Colonic mucosa (tissue), 4 donors: ENCODE measurements around the gene SMAP1. TPM values are rescaled to one million over a fixed set of nuclear protein-coding genes. Genes with fewer than 3 reads are reported as not detected.

ENCODE experiments used
- DNase-seq: peaks from one replicate; pipeline ENCODE4 v3.0.0-alpha.2; 2020
- H3K27ac ChIP-seq: fragments of 200-600 bp; one replicate; pipeline ENCODE4 v1.8.0; 2021
- H3K27me3 ChIP-seq: fragments of 200-600 bp; one replicate; pipeline ENCODE4 v1.8.0; 2021
- H3K36me3 ChIP-seq: fragments of 200-600 bp; one replicate; pipeline ENCODE4 v1.8.0; 2021
- H3K4me1 ChIP-seq: fragments of 200-600 bp; one replicate; pipeline ENCODE4 v1.8.0; 2021; ENCODE audit warnings: mild to moderate bottlenecking
- H3K4me3 ChIP-seq: fragments of 200-600 bp; one replicate; pipeline ENCODE4 v1.8.0; 2021
- H3K9ac ChIP-seq, 2 donors: one replicate each; pipeline ENCODE4 v1.7.0; 2013; ENCODE audit warnings: control low read depth in 2 of 2, low read depth in 2 of 2, low read length in 2 of 2
- H3K9me3 ChIP-seq: fragments of 200-600 bp; one replicate; pipeline ENCODE4 v1.8.0; 2021
- intact Hi-C: fragments of 100-400 bp; cut with DNase I; formaldehyde crosslinking; loops from one replicate; pipeline ENCODE4 v1.14.1; 2022
- total RNA-seq, 2 donors: library from RNA; stranded (reverse); fragmentation: NEBNext Ultra II Directional in 1 of 2; extraction: Animal tissue kit (Norgen Biotek cat#: 25700) in 1 of 2; gene quantifications; one replicate each; pipeline ENCODE4 v1.2.1, GENCODE V29; 2021
- TF ChIP-seq, protein P1 (sequence below): fragments of 200-600 bp; IDR thresholded peaks from one replicate; pipeline ENCODE4 v1.8.0; 2022; ENCODE audit warnings: antibody characterized with exemption, mild to moderate bottlenecking
- donor health status: healthy.
- donor health status: DM: no; HTN: no; CAD: no.
- donor health status: DM: no; HTN: no; CAD: no.

Gene SMAP1
- total RNA-seq, 2 donors from 2014 or later: 42.3 to 62.8 TPM

DNA sequence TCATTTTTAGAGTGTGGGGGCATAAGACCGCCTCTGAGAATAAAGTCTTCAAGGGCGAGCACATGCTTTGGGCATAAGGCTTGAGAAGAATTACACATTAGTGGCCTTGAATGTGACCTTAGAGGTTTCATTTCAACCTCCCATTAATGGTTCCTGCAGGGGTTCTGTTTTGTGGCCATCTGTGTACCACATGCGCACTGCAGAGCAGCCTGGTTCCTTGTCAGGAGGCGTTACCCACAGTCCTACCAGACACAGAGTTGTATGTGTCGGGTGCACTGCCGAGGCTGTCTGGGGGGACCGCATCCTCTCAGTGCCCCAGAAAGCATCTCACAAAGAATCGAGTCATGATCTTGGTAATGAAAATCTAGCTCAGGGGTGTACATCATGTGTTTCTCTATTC is 173.4 kb downstream of the SMAP1 start:
- Histone ChIP-seq H3K4me1 (no peaks in the 10 kb centered on the region), H3K27me3 (no peaks in the 10 kb centered on the region), H3K4me3 (no peak overlapping the region), H3K36me3 (no peaks in the 10 kb centered on the region), H3K27ac (no peak overlapping the region), H3K9ac (no peak overlapping the region), H3K9me3 (no peaks in the 10 kb centered on the region)
- intact Hi-C loops: no loop called here
- no peak for DNase-seq
- TF ChIP-seq, protein P1, sequence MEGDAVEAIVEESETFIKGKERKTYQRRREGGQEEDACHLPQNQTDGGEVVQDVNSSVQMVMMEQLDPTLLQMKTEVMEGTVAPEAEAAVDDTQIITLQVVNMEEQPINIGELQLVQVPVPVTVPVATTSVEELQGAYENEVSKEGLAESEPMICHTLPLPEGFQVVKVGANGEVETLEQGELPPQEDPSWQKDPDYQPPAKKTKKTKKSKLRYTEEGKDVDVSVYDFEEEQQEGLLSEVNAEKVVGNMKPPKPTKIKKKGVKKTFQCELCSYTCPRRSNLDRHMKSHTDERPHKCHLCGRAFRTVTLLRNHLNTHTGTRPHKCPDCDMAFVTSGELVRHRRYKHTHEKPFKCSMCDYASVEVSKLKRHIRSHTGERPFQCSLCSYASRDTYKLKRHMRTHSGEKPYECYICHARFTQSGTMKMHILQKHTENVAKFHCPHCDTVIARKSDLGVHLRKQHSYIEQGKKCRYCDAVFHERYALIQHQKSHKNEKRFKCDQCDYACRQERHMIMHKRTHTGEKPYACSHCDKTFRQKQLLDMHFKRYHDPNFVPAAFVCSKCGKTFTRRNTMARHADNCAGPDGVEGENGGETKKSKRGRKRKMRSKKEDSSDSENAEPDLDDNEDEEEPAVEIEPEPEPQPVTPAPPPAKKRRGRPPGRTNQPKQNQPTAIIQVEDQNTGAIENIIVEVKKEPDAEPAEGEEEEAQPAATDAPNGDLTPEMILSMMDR: no peak

DNA sequence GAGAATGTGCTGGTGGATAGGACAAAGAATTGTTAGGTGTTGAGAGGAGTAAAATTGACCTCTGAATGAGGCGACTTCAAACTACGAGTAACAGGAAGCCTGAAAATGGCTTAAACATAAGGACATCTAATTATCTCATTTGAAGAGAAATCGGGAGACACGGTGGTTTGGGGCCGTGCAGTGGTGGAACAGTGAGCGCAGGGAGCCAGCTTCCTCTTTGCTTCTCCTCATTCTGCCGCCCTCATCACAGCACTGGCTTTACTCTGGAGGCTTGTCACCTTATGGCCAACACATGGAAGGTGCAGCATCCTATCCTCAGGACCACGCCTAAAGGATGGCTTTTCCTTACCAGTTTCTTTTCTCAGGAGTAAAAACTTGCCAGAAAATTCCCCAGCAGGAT is 174.9 kb downstream of the SMAP1 start:
- intact Hi-C loops: no loop called here
- Histone ChIP-seq H3K9me3 (no peaks in the 10 kb centered on the region), H3K4me3 (no peak overlapping the region), H3K4me1 (no peaks in the 10 kb centered on the region), H3K9ac (no peak overlapping the region), H3K27ac (no peak overlapping the region), H3K27me3 (no peaks in the 10 kb centered on the region), H3K36me3 (no peaks in the 10 kb centered on the region)
- no peak for DNase-seq
- TF ChIP-seq, protein P1: no peak

DNA sequence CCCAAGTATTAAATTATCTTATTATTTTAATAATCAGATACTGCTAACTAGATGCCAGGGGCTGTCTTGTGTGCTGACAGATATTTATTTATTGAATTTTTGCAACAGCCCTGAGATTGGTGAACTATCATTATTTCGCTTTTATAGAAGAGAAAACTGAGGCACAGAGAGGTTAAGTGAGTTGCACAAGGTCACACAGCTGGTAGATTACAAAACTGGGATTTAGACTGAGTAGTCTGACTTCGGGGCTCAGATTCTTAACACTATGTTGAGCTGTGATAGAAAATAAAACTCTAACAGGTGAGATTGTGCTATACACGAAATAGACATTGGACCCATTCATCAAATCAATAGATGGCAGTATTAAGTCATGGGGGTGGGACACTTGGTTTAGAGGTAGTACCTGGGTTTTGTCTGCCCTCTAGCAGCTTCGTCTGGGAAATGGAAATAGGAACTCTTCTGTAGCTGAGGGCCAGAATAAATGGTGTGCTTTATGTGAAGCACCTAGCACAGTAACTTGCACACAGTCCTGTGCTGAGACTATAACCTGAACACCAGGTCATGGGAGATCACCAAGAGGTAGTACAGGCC is 175.7 kb downstream of the SMAP1 start:
- no peak for DNase-seq
- Histone ChIP-seq H3K9me3 (no peaks in the 10 kb centered on the region), H3K9ac (no peak overlapping the region), H3K27ac (no peak overlapping the region), H3K36me3 (no peaks in the 10 kb centered on the region), H3K4me1 (no peaks in the 10 kb centered on the region), H3K27me3 (no peaks in the 10 kb centered on the region), H3K4me3 (no peak overlapping the region)
- intact Hi-C loops: no loop called here
- TF ChIP-seq, protein P1: no peak

DNA sequence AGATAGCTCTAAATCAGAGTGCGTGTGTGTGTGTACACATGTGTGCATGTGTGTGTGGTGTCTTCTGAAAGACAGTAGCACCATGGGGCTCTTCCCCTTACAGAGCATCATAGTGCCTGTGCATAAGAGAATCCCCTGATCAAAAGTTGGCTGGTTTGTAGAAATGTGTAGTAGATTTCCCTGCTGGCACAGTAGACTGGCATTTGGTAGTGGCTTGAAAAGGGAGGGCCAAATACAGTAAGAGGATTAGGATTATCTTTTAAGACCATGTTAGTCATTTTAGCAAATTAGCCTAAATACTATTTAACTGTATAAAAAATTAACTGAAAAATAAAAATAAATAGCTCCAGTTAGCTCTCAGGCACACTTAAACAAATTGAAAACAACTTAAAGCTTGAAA is 176.6 kb downstream of the SMAP1 start:
- Histone ChIP-seq H3K36me3 (no peaks in the 10 kb centered on the region), H3K9ac (no peak overlapping the region), H3K27me3 (no peaks in the 10 kb centered on the region), H3K9me3 (no peaks in the 10 kb centered on the region), H3K4me3 (no peak overlapping the region), H3K4me1 (no peaks in the 10 kb centered on the region), H3K27ac (no peak overlapping the region)
- DNase-seq: no peak
- TF ChIP-seq, protein P1: no peak
- intact Hi-C loops: no loop called here

DNA sequence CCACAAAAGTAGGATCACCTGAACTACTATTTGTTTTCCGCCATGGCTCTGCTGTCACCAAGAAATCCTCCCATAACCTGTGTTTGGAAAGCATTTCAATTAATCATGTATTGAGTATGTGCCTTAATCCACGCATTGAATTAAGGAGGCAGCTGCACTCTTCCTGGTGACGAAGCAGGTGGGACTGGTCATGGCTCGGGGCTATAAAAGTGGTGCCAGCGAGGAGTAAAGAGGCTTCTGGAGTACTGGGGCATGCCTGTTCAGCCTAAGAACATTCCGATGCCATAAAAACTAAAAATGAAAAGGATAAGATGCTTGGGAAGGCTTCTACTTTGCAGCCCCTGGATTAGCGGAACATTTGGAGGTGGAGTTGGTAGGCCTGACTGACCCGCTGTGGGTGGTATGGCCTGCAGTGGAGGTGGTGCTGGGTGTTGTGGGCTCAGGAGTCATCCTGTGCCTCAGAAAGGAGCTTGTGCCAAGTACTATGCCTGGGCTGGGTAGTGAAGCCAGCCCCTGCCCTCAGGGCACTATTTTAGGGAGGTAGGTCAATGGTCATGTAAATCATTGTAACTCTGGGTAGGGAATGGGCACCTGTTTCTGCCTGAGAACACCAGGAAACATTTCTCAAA is 178.6 kb downstream of the SMAP1 start:
- H3K27me3 ChIP-seq: no peaks in the 10 kb centered on the region
- H3K27ac ChIP-seq: no peak overlapping the region
- TF ChIP-seq, protein P1: no peak
- intact Hi-C loops: no loop called here
- no peak overlapping the region for H3K9ac ChIP-seq
- H3K9me3 ChIP-seq: no peaks in the 10 kb centered on the region
- no peaks in the 10 kb centered on the region for H3K36me3 ChIP-seq
- DNase-seq: no peak
- no peak overlapping the region for H3K4me3 ChIP-seq
- H3K4me1 ChIP-seq: no peaks in the 10 kb centered on the region
